Embryonic facial prominence (tissue), 1 donor: ENCODE results near the gene LLGL1.

Source experiments
- DNase-seq: peaks from one replicate; pipeline ENCODE4 v3.0.0-alpha.2; 2016; ENCODE audit errors: extremely low spot score

Gene LLGL1

DNA sequence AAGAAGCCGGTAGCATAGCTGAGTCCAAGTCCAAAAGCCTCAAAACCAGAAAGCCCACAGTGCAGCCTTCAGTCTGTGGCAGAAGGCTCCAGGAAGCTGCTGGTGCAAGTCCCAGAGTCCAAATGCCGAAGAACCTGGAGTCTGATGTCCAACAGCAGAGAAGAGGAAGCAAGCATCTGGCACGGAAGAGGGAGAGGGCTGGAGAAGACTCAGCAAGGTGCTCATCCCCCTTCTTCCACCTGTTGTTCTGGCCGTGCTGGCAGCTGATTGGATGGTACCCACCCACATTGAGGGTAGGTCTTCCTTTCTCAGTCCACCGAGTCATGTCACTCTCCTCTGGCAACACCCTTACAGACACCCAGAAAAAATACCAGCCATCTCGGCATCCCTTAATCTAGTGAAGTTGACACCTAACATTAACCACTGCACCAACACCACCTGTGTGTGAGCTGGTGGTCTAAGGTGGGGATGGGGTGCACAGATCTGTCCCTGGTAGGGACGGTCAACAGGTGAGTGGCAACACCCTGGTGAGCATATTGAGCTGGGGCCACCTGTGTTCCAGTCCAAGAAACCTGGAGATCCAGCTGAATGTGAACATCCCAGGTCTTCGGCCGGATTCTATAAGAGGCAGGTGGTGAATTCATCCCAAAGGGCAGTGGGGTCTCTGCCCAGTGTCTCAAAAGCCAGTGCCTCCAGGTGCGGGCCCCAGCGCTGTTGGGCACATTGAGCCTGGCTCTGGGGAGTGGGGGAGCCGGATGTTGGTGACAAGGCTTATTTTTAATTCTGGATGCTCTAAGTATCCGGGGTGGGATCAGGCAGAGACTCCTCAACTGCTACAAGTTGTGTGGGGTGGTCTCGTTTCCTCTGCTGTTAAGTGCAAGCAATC, 44.9 kb downstream of the LLGL1 start:
- DNase-seq: no peak

DNA sequence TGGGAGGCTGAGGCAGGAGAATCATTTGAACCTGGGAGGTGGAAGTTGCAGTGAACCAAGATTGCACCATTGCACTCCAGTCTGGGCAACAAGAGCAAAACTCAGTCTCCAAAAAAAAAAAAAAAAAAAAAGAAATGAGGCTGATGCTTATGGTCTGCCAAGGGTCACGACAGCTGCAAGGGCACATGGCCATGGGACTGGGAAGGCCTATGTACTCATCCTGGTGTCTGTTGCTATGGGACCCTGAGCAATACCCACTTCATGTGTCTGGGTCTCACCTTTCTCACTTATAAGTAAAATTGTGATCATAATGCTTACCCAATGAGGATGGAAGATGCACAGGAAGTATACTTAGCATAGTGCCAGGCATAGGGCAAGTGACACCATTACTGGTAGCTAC, 51.6 kb downstream of the LLGL1 start:
- DNase-seq: no peak

DNA sequence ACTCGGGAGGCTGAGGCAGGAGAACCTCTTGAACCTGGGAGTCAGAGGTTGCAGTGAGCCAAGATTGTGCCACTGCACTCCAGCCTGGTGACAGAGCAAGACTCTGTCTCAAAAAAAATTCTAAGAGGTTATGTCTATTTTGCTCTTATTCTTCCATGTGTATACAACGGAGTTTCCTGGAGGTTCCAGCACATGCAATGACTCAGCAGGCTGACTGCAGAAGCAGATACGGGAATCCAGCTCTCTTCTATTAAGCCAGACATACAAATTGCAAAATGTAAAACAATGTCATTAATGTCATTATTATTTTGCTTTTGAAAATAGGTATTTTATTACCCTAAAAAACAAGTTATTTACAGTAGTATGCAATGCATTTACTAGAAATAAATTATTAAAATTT, 53.4 kb downstream of the LLGL1 start:
- no peak for DNase-seq

DNA sequence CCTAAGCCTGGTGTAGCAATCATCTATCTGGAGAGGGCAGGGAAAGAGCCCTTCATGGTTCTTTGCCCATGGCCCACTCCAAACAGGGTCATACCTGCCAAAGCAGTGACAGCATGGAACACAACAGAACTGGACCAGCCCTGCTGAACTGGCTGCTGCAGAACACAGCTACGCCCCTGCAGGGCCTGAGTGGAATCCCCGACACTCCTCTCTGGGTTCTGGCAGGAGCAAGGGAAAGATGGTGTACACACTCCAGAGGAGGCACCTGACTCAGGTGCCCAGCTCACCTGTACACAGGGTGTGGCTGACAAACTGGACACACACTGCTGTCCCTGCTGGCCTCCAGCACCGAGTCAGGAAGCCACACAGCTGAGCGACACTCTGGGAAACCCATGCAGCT, 54.8 kb downstream of the LLGL1 start:
- DNase-seq: no peak

DNA sequence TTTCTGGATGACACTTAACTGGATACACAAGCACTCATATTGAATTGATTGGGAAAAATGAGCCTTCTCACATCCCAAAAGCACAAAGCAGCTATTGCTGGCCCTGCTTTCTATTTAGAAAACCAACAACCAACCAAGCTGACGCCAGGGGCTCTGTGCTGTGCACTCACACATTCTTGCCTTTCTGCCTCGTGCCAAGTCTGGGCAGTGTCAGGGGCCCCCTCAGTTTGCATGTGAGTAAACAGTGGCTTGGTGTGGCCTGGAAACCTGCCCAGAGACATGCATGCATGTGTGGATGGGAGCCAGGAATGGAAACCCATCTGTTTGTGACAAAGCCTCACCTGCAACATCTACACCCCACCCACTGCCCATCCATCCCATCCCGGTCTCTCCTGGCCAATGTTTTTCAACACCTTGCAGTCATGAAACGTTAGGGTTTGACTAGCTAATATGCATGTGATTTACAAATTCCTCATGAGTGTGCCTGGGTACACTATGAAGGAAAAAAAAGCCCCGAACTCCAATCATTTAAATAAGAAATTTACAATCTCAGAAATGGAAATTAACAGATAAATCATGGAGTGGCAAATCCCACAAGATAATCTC, 55.4 kb downstream of the LLGL1 start:
- no peak for DNase-seq

DNA sequence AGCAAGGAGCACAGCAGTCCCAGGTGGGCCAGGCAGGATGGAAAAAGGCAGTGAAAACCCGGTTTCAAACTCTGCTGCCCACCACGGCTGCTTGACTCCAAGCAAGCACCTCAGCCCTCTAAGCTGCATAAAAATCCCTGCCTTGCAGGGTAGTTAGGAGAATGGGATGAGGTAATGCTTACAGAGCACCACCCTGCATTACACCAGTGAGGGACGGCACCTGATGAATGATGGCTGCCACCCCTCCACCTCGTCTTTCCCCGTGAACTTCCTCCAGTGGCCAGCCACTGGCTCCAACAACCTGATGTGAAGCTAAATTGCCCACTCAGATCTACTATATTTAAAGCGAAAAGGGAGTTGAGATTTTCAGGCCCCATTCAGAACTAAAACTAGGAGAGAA, 56.4 kb downstream of the LLGL1 start:
- no peak for DNase-seq

DNA sequence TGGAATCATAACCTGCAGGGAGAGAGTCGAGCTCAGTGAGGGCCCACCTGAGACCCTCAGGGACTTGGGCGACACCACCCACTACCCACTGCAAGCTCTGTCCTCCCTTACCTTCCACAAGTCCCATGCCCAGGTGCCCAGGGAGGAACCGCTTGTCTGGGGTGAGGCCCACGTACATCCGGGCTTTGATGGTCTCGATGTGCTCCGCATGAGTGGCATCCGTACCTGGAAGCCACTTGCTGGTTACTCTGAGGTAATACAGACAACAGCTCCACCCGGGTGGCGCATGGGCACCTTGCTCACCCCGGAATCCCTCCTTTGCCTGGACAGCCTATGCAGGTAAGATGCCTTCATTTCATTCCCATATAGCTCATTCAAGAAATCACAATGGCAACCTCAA, 59.9 kb downstream of the LLGL1 start:
- no peak for DNase-seq

DNA sequence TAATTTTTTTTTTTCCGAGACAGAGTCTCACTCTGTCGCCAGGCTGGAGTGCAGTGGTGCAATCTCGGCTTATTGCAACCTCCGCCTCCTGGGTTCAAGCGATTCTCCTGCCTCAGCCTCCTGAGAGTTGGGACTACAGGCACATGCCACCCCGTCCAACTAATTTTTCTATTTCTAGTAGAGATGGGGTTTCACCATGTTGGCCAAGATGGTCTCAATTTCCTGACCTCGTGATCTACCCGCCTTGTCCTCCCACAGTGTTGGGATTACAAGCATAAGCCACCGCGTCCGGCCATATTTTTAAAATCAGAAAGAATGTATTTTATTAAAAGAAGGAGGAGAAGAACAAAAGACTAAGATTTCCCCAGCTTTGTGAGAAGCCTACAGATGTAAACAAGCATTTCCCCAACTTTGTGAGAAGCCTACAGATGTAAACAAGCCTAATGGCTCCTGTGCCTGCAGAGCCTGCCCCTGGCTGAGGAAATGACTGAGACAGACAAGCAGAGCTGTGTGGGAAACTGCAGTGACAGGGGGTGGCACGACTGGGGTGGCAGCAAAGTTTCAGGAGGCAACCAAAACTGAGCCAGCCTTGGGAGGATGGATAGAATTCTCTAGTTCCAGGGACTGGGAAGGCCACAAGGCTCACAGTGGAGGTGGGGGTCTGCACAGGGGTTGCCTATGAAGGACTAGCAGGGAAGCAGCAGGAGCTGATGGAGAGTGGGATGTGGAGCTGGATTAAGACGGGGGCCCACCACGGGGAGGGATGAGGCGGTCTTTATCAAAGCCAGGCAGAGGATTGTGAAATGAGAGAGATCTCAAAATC, 66.5 kb downstream of the LLGL1 start:
- DNase-seq: no peak
